NCI-H1417 treated with DMSO at 0.1 percent for 48 hours (cell line): Measurements from ENCODE around the gene NFIX.
"Not testable (repeated sequence)": the region's sequence is repeated elsewhere in the genome, so short reads cannot be mapped to it uniquely, and the experiment has no call there.

ENCODE experiments used
- DNase-seq: peaks from one replicate; lab custom pipeline; 2025; lab: John Stamatoyannopoulos, UW

The NFIX gene

GRCh38 chr19:12959481-12959880, 35.8 kb upstream of the NFIX start:
- DNase-seq: no peak

- DNase-seq: peak; percentile 60
Measured at GRCh38 chr19:12965017-12965811, 30.1 kb upstream of the NFIX start.

- DNase-seq: no peak
Measured at GRCh38 chr19:12965812-12966135, 29.5 kb upstream of the NFIX start.

- no peak for DNase-seq
Measured at GRCh38 chr19:12967907-12968306, 27.4 kb upstream of the NFIX start.

GRCh38 chr19:12969292-12969988, 25.8 kb upstream of the NFIX start, which contains the start of gene DAND5:
DAND5 (plus strand) TSS chr19:12969576; CDS start chr19:12969661, 85 bp downstream.
- no peak for DNase-seq

- DNase-seq: no peak
Measured at GRCh38 chr19:12970070-12970820, 25.0 kb upstream of the NFIX start.

- DNase-seq: no peak
Measured at GRCh38 chr19:12973236-12973635, 22.0 kb upstream of the NFIX start.

- no peak for DNase-seq
Measured at GRCh38 chr19:12974301-12975220, 20.7 kb upstream of the NFIX start.

- DNase-seq: no peak
Measured at GRCh38 chr19:12975221-12975741, 20.0 kb upstream of the NFIX start.

- not testable (repeated sequence) for DNase-seq
Measured at GRCh38 chr19:12976109-12976508, 19.2 kb upstream of the NFIX start.

- no peak for DNase-seq
Measured at GRCh38 chr19:12979974-12980373, 15.3 kb upstream of the NFIX start.

GRCh38 chr19:12982648-12983047, 12.6 kb upstream of the NFIX start:
- no peak for DNase-seq

- no peak for DNase-seq
Measured at GRCh38 chr19:12983091-12983490, 12.2 kb upstream of the NFIX start.

- DNase-seq: no peak
Measured at GRCh38 chr19:12983542-12984142, 11.6 kb upstream of the NFIX start.

GRCh38 chr19:12984143-12984627, 11.1 kb upstream of the NFIX start:
- DNase-seq: no peak

- DNase-seq: no peak
Measured at GRCh38 chr19:12984683-12985048, 10.6 kb upstream of the NFIX start.

- DNase-seq: peak; percentile 13
Measured at GRCh38 chr19:12985049-12985776, 10.1 kb upstream of the NFIX start.

GRCh38 chr19:12986726-12987125, 8.5 kb upstream of the NFIX start:
- no peak for DNase-seq

GRCh38 chr19:12987190-12987589, 8.1 kb upstream of the NFIX start:
- DNase-seq: no peak

- DNase-seq: no peak
Measured at GRCh38 chr19:12987781-12988180, 7.5 kb upstream of the NFIX start.
